OCI-LY1 (cell line): ENCODE measurements around the gene STAC2.

Experiments used
- H2AFZ ChIP-seq: fragments of 200-600 bp; sonication (generic), shearing (Covaris generic); 2 replicates; pipeline ENCODE4 v1.6.0; 2014; ENCODE audit warnings: antibody characterized with exemption, mild to moderate bottlenecking, low read length
- H3F3A ChIP-seq: fragments of 200-600 bp; sonication (generic), shearing (Covaris generic); 2 replicates; pipeline ENCODE4 v1.6.0; 2014; ENCODE audit warnings: mild to moderate bottlenecking, antibody characterized with exemption, low read length, moderate library complexity; ENCODE audit not compliant: insufficient read depth
- H3K27ac ChIP-seq: fragments of 200-600 bp; sonication (generic); 2 replicates; pipeline ENCODE4 v1.5.1; 2014; ENCODE audit warnings: low read length, mixed run types, mild to moderate bottlenecking, low read depth; ENCODE audit not compliant: poor library complexity, severe bottlenecking
- H3K27me3 ChIP-seq: fragments of 200-600 bp; sonication (generic); 2 replicates; pipeline ENCODE4 v1.6.0; 2014; ENCODE audit warnings: antibody characterized with exemption, mild to moderate bottlenecking, low read length, moderate library complexity; ENCODE audit not compliant: insufficient read depth
- H3K36me3 ChIP-seq: fragments of 200-600 bp; sonication (generic); 2 replicates; pipeline ENCODE4 v1.6.1; 2014; ENCODE audit warnings: mild to moderate bottlenecking, antibody characterized with exemption, low read length, moderate library complexity, mixed read lengths; ENCODE audit not compliant: insufficient read depth
- H3K4me1 ChIP-seq: fragments of 200-600 bp; sonication (generic); 2 replicates; pipeline ENCODE4 v1.5.1; 2014; ENCODE audit warnings: mild to moderate bottlenecking, low read length, moderate library complexity; ENCODE audit not compliant: insufficient read depth, severe bottlenecking
- H3K4me2 ChIP-seq: fragments of 200-600 bp; sonication (generic), shearing (Covaris generic); 2 replicates; pipeline ENCODE4 v1.6.1; 2014; ENCODE audit warnings: low read length
- H3K4me3 ChIP-seq: fragments of 200-600 bp; sonication (generic); 2 replicates; pipeline ENCODE4 v1.5.1; 2014; ENCODE audit warnings: low read length, low read depth, mild to moderate bottlenecking, mixed read lengths; ENCODE audit not compliant: poor library complexity, severe bottlenecking
- H3K79me2 ChIP-seq: fragments of 200-600 bp; shearing (Covaris generic); 2 replicates; pipeline ENCODE4 v1.6.1; 2016; ENCODE audit warnings: mixed run types, low read length, mixed read lengths; ENCODE audit not compliant: insufficient read depth
- H3K9ac ChIP-seq: fragments of 200-600 bp; sonication (generic), shearing (Covaris generic); 2 replicates; pipeline ENCODE4 v1.6.1; 2014; ENCODE audit warnings: mild to moderate bottlenecking, low read length, mixed read lengths
- H3K9me2 ChIP-seq: fragments of 200-600 bp; sonication (generic), shearing (Covaris generic); 2 replicates; pipeline ENCODE4 v1.6.1; 2014; ENCODE audit warnings: low read depth, mild to moderate bottlenecking, low read length, mixed read lengths
- H3K9me3 ChIP-seq: fragments of 200-600 bp; shearing (Covaris generic); 2 replicates; pipeline ENCODE4 v1.6.1; 2014; ENCODE audit warnings: low read length, mixed read lengths
- H4K20me1 ChIP-seq: fragments of 200-600 bp; sonication (generic), shearing (Covaris generic); 2 replicates; pipeline ENCODE4 v1.6.0; 2016; ENCODE audit warnings: mild to moderate bottlenecking, low read length; ENCODE audit not compliant: insufficient read depth
- CTCF ChIP-seq: fragments of 200-600 bp; sonication (generic), shearing (Covaris generic); IDR thresholded peaks from 2 replicates; pipeline ENCODE4 v1.5.1; 2017; ENCODE audit warnings: mild to moderate bottlenecking, antibody characterized with exemption, low read length, moderate library complexity, mixed read lengths
- EZH2 ChIP-seq: fragments of 200-600 bp; sonication (generic), shearing (Covaris generic); IDR thresholded peaks from 2 replicates; pipeline ENCODE4 v1.8.0; 2017; ENCODE audit warnings: borderline replicate concordance, mixed run types, mild to moderate bottlenecking, antibody characterized with exemption, low read length, moderate library complexity, mixed read lengths

Gene STAC2

DNA sequence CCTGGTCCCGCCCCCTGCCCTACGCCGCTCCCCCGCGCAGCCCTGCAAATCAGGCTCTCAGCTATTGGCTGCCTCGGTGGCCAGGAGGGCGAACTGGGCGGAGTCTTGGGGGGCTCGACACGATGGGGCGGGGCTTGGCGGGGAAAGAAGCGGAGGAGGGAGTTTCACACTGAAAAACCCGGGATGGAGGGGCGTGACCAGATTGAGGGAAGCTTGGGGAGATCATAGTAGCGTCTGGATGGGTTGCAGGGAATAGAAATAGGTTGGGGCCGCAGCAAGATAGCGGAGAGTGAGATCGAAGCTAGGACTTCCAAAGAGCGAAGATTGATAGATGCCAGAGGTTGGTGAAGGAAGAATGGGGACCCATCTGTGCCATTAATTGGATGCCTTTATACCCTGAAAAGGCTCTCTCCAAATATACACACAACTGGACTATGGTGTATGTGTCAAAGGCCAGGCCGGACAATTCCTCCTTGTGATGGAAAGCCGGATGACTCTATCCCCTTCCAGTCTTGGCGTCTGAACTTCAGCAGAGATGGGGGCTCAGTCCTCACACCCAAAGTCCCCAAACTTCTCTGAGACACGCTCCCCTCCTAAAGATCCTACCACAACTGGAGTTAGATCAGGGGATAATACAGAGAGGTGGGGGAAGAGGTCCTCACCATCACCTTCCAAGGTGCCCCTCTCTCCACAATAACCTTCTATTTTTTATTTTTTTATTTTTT is 376 bp upstream of the STAC2 start:
- no peak overlapping the region for H3K9ac ChIP-seq
- no peaks in the 10 kb centered on the region for H3K36me3 ChIP-seq
- no peaks in the 10 kb centered on the region for H3K9me3 ChIP-seq
- H3K4me1 ChIP-seq: no peaks in the 10 kb centered on the region
- TF ChIP-seq CTCF (no peak), EZH2 (no peak)
- H2AFZ ChIP-seq: no peak overlapping the region
- H3F3A ChIP-seq: no peaks in the 10 kb centered on the region
- H3K27ac ChIP-seq: no peak overlapping the region
- H3K27me3 ChIP-seq: 0 out of 2 replicates have a peak, but pooled peaks cover 5% of the 10 kb centered on the region
- H4K20me1 ChIP-seq: no peaks in the 10 kb centered on the region
- H3K4me3 ChIP-seq: no peak overlapping the region
- H3K4me2 ChIP-seq: no peak overlapping the region
- H3K9me2 ChIP-seq: no peaks in the 10 kb centered on the region
- no peaks in the 10 kb centered on the region for H3K79me2 ChIP-seq

- TF ChIP-seq EZH2: no peak
- TF ChIP-seq CTCF: no peak
- Histone ChIP-seq H3K9me2 (no peaks in the 10 kb centered on the region), H3K4me1 (no peaks in the 10 kb centered on the region), H3K27me3 (0 out of 2 replicates have a peak, but pooled peaks cover 5% of the 10 kb centered on the region), H3K9ac (no peak overlapping the region), H3K79me2 (no peaks in the 10 kb centered on the region), H3F3A (no peaks in the 10 kb centered on the region), H2AFZ (no peak overlapping the region), H3K4me3 (no peak overlapping the region), H3K36me3 (no peaks in the 10 kb centered on the region), H3K9me3 (no peaks in the 10 kb centered on the region), H3K4me2 (no peak overlapping the region), H3K27ac (no peak overlapping the region), H4K20me1 (no peaks in the 10 kb centered on the region)
These were observed 902 bp downstream of the STAC2 start for GRCh38 chr17:39224778-39225307.

GRCh38 chr17:39223907-39224777 is 1.6 kb downstream of the STAC2 start:
- H3K27ac ChIP-seq: no peak overlapping the region
- no peaks in the 10 kb centered on the region for H3K79me2 ChIP-seq
- H2AFZ ChIP-seq: no peak overlapping the region
- no peaks in the 10 kb centered on the region for H3F3A ChIP-seq
- H3K36me3 ChIP-seq: no peaks in the 10 kb centered on the region
- 0 out of 2 replicates have a peak, but pooled peaks cover 5% of the 10 kb centered on the region for H3K27me3 ChIP-seq
- no peaks in the 10 kb centered on the region for H4K20me1 ChIP-seq
- no peaks in the 10 kb centered on the region for H3K9me2 ChIP-seq
- H3K9ac ChIP-seq: no peak overlapping the region
- H3K9me3 ChIP-seq: no peaks in the 10 kb centered on the region
- H3K4me3 ChIP-seq: no peak overlapping the region
- no peak for TF ChIP-seq EZH2
- TF ChIP-seq CTCF: no peak
- H3K4me1 ChIP-seq: no peaks in the 10 kb centered on the region
- H3K4me2 ChIP-seq: no peak overlapping the region
